GM21381 (cell line): Measurements from ENCODE around the gene STOML2.
"Not testable (repeated sequence)": the region's sequence is repeated elsewhere in the genome, so short reads cannot be mapped to it uniquely, and the experiment has no call there.

ENCODE experiments used
- ATAC-seq: cut with Tn5 transposase; IDR thresholded peaks from one replicate; pipeline ENCODE4 v1.9.1; 2021; ENCODE audit warnings: mild to moderate bottlenecking, moderate library complexity; ENCODE audit not compliant: unreplicated experiment

Gene STOML2

GRCh38 chr9:35102769-35103659 lies at the start of gene STOML2:
STOML2 (minus strand) TSS chr9:35103131; CDS start chr9:35103094, 37 bp downstream.
- peak; percentile 94 for ATAC-seq

GRCh38 chr9:35147941-35148563 lies 45.1 kb upstream of the STOML2 start:
- ATAC-seq, result not testable (repeated sequence)

- ATAC-seq, result no peak
These were observed 39.1 kb upstream of the STOML2 start for GRCh38 chr9:35142037-35142436.

- ATAC-seq, result no peak
These were observed 37.2 kb upstream of the STOML2 start for GRCh38 chr9:35140093-35140492.

- no peak for ATAC-seq
These were observed 33.9 kb upstream of the STOML2 start for GRCh38 chr9:35136866-35137265.

GRCh38 chr9:35135988-35136387 lies 33.1 kb upstream of the STOML2 start:
- no peak for ATAC-seq

- no peak for ATAC-seq
These were observed 32.0 kb upstream of the STOML2 start for GRCh38 chr9:35134920-35135319.

GRCh38 chr9:35116898-35117551 lies 14.1 kb upstream of the STOML2 start:
- ATAC-seq, result peak; percentile 33

- ATAC-seq, result peak; percentile 0
These were observed 13.6 kb upstream of the STOML2 start for GRCh38 chr9:35116539-35116897.

GRCh38 chr9:35115680-35116538 lies 13.0 kb upstream of the STOML2 start, which contains the start of gene ATOSB:
ATOSB (minus strand) TSS chr9:35115862; CDS start chr9:35108274, 7,588 bp downstream.
- peak; percentile 53 for ATAC-seq

- no peak for ATAC-seq
These were observed 12.1 kb upstream of the STOML2 start for GRCh38 chr9:35114840-35115628.

- no peak for ATAC-seq
These were observed 11.3 kb upstream of the STOML2 start for GRCh38 chr9:35114113-35114839.

- ATAC-seq, result no peak
These were observed 9.5 kb upstream of the STOML2 start for GRCh38 chr9:35112257-35113020.

GRCh38 chr9:35111001-35111933 lies 8.3 kb upstream of the STOML2 start:
- ATAC-seq, result peak; percentile 69

- no peak for ATAC-seq
These were observed 7.4 kb upstream of the STOML2 start for GRCh38 chr9:35110327-35110761.

- ATAC-seq, result no peak
These were observed 6.1 kb upstream of the STOML2 start for GRCh38 chr9:35108946-35109575.

- no peak for ATAC-seq
These were observed 5.5 kb upstream of the STOML2 start for GRCh38 chr9:35108461-35108860.
